GM18517 (cell line): ENCODE measurements around the gene KMT2B.
"Not testable (repeated sequence)": the region's sequence is repeated elsewhere in the genome, so short reads cannot be mapped to it uniquely, and the experiment has no call there.

Experiments
- ATAC-seq: cut with Tn5 transposase; IDR thresholded peaks from one replicate; pipeline ENCODE4 v1.9.1; 2021; ENCODE audit warnings: mild to moderate bottlenecking, moderate library complexity; ENCODE audit not compliant: unreplicated experiment

Gene KMT2B

GRCh38 chr19:35756377-35757230 is 38.8 kb downstream of the KMT2B start, which contains the start of gene HSPB6:
TSS of gene HSPB6 (minus strand) at chr19:35757029. CDS start at chr19:35757008, 21 bp downstream.
- ATAC-seq = no peak

- ATAC-seq = peak; percentile 5
Measured at GRCh38 chr19:35757231-35757748, 39.5 kb downstream of the KMT2B start.

GRCh38 chr19:35757749-35758608 is 40.2 kb downstream of the KMT2B start, which contains the start of gene PROSER3:
TSS of gene PROSER3 (plus strand) at chr19:35758176. CDS start at chr19:35758216, 40 bp downstream.
- ATAC-seq = peak; percentile 91

GRCh38 chr19:35759697-35760096 is 41.9 kb downstream of the KMT2B start:
- ATAC-seq = no peak

- ATAC-seq = no peak
Measured at GRCh38 chr19:35760711-35761349, 43.0 kb downstream of the KMT2B start.

GRCh38 chr19:35764432-35765315 is 46.9 kb downstream of the KMT2B start:
- ATAC-seq = no peak

- no peak for ATAC-seq
Measured at GRCh38 chr19:35766571-35767104, 48.8 kb downstream of the KMT2B start.

- no peak for ATAC-seq
Measured at GRCh38 chr19:35767288-35768081, 49.7 kb downstream of the KMT2B start.

- no peak for ATAC-seq
Measured at GRCh38 chr19:35768082-35768421, 50.2 kb downstream of the KMT2B start.

GRCh38 chr19:35772362-35772761 is 54.6 kb downstream of the KMT2B start:
- ATAC-seq = not testable (repeated sequence)

- ATAC-seq = no peak
Measured at GRCh38 chr19:35773020-35773806, 55.4 kb downstream of the KMT2B start.

- ATAC-seq = no peak
Measured at GRCh38 chr19:35774274-35775045, 56.7 kb downstream of the KMT2B start.

- ATAC-seq = peak; percentile 12
Measured at GRCh38 chr19:35775046-35775297, 57.2 kb downstream of the KMT2B start.

- peak; percentile 86 for ATAC-seq
Measured at GRCh38 chr19:35775298-35776101, 57.7 kb downstream of the KMT2B start, which contains the start of gene ARHGAP33. TSS of gene ARHGAP33 (plus strand) at chr19:35775564. CDS start at chr19:35775659, 95 bp downstream.

- no peak for ATAC-seq
Measured at GRCh38 chr19:35776102-35776788, 58.4 kb downstream of the KMT2B start.
